ENCODE measurements around the gene KCND3.

- TF ChIP-seq EZH2phosphoT487 (IDR thresholded peaks at IDR 0.05; ENCODE audit: borderline replicate concordance, low read length) = no peak
- TF ChIP-seq CTCF (IDR thresholded peaks at IDR 0.05; ENCODE audit: low read depth, low read length, poor library complexity, severe bottlenecking) = no peak
Observed at GRCh38 chr1:111992476-111992875, 3.0 kb upstream of the KCND3 start.
